IPS DF 6.9 (cell line): ENCODE results near the gene ST8SIA4.

Experiments used
- DNase-seq: peaks from one replicate; pipeline ENCODE4 v3.0.0-alpha.2; 2013; ENCODE audit warnings: low read depth, low spot score
- H3K27ac ChIP-seq: one replicate; pipeline ENCODE4 v1.5.1; 2013; ENCODE audit warnings: low read length, control low read depth
- H3K27me3 ChIP-seq: 2 replicates; pipeline ENCODE4 v1.6.1; 2013; ENCODE audit warnings: mild to moderate bottlenecking, low read length; ENCODE audit not compliant: control insufficient read depth, insufficient read depth
- H3K36me3 ChIP-seq: 2 replicates; pipeline ENCODE4 v1.6.1; 2013; ENCODE audit warnings: low read length; ENCODE audit not compliant: control insufficient read depth, insufficient read depth
- H3K4me1 ChIP-seq: 2 replicates; pipeline ENCODE4 v1.6.1; 2013; ENCODE audit warnings: low read length; ENCODE audit not compliant: control insufficient read depth, insufficient read depth
- H3K4me3 ChIP-seq: 2 replicates; pipeline ENCODE4 v1.5.1; 2013; ENCODE audit warnings: mild to moderate bottlenecking, low read length
- H3K9me3 ChIP-seq: 2 replicates; pipeline ENCODE4 v1.6.1; 2013; ENCODE audit warnings: low read length, inconsistent platforms; ENCODE audit not compliant: control insufficient read depth, insufficient read depth
- WGBS: extraction: QIAGEN DNeasy Blood & Tissue Kit; methylation state at CpG from one replicate; pipeline ENCODE4 v1.1.7; 2013; ENCODE audit warnings: mixed read lengths, missing lambda C conversion rate; ENCODE audit not compliant: insufficient read length, insufficient coverage; 5-methylcytosine and 5-hydroxymethylcytosine counted together

Gene ST8SIA4

DNA sequence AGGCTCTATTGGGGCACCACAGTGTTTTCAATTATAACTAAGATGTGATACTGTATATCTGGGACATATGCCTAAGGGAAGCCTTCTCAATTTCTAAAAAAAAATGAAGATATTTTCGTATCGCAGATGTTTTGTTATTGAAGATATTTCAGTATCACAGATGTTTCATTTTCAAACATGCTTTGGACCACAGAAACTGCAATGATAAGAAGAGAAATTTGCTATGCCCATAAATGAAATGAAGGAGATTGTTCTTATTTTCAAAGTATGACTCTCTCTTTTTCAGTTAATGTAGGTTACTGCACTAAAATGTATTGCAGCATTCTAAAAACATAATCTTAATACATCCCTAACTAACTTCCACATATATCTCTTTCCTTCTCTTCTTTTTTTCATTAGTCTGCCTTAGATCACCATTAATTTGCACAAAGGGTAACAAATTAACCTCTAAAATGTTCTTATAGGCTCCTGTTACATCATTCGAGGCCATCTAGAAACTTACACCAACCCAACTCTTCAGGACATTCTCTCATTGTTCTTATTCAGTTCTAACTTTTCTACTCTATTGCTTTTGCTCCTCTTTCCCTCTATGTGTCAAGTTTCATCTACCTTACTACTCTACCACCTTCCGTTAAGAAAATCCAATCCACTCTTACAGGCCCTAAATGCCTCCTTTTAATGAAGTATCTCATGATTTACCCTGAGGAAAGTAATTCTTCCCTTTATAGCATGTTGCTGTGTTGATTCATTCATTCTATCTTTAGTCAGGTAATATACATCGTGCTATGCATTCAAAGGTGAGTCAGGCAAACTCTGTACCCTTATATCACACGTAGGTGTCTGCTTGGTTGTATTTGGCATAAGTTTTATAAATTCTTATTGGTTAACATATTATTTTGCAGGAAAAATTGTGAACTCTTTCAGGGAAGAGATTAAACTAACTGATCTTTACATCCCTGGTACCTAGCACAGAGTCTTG is 70.5 kb downstream of the ST8SIA4 start:
- Histone ChIP-seq H3K4me3 (no peak overlapping the region), H3K9me3 (no peaks in the 10 kb centered on the region), H3K36me3 (no peaks in the 10 kb centered on the region), H3K4me1 (no peaks in the 10 kb centered on the region), H3K27me3 (no peaks in the 10 kb centered on the region), H3K27ac (no peak overlapping the region)
- no peak for DNase-seq
- 100% methylated on average over 1 of the region's 6 CpGs for WGBS

DNA sequence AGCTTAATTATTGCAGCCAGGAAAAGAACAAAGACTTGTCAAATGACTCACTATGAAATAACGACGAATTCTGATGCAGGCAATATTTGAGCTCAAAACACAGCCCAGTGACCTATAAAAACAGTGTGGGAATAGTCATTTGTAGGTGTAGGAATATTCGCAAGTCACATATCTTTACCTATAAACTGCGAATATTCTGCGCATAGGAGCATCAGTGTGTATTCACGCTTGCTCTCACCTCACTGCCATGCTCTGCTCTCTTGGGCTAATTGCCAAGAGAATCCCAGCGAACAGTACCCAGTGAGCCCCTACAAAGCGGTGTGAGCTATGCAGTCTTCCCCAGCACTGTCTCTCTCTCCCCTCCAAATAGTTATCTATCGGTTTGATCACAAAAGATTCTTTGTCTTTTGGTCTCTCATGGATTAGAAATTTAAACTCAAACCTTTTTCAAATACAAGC is 74.2 kb downstream of the ST8SIA4 start:
- no peaks in the 10 kb centered on the region for H3K9me3 ChIP-seq
- no CpG with 5 or more reads among the region's 9 CpGs for WGBS
- no peak overlapping the region for H3K27ac ChIP-seq
- H3K4me3 ChIP-seq, result no peak overlapping the region
- H3K27me3 ChIP-seq, result no peaks in the 10 kb centered on the region
- no peaks in the 10 kb centered on the region for H3K4me1 ChIP-seq
- H3K36me3 ChIP-seq, result no peaks in the 10 kb centered on the region
- DNase-seq, result no peak

DNA sequence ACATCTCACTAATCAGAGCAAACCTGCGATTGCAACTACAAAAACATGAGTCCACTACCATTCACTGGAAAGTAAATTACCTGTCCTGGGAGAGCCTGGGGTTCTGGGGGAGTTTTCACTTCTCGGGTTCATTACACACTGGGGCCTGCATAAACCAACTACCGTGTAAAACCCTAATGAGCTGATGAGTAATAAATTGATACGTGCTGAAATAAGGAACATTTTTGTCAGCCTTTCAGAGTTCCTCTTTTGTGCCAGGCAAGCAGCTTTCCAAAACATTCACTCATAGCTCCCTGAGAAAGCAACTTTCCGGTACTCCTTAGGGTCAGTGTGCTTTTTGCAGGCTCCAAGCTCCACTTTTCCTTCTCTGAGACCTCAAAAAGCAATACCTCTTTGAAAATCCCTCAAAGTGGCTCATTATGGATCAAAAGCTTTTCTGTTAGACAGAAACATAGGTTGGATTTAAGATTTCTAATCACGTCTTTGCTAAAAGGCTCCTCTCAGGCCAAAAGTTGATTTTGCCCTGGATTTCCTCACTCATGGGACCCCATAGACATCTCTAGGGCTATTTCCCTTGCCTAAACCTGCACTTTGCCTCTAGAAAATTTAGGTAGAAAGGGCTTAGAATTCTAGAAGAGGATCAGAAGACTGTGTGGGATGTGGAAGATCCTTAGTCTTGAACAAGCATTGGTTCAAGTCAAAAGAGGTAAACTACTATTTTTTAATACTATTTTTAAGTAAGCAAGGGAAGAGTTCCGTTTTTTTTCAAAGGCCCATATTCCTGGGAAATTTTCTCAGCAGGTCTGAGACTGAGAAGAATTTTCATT is 74.8 kb downstream of the ST8SIA4 start:
- no peak for DNase-seq
- WGBS, result no CpG with 5 or more reads among the region's 7 CpGs
- H3K9me3 ChIP-seq, result no peaks in the 10 kb centered on the region
- H3K4me3 ChIP-seq, result no peak overlapping the region
- H3K27me3 ChIP-seq, result no peaks in the 10 kb centered on the region
- no peaks in the 10 kb centered on the region for H3K36me3 ChIP-seq
- no peak overlapping the region for H3K27ac ChIP-seq
- H3K4me1 ChIP-seq, result no peaks in the 10 kb centered on the region

DNA sequence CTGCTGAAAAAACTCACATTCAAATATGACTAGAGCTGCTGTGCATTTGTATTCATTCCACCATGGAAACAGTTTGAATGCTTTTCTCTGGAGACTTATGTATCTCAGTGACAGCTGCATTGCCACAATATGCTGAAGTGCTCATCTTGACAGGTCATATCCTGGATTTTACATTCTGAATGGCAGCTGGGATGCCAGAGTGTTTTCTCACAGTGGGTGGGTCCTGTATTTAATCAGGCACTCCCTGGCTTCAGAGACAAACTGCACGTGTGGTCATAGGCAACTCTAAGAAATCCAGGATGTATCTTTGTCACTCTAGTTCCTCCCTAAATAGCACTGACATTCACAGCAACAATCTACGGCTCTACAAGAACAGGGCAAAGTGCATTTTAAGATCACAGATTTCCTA is 75.6 kb downstream of the ST8SIA4 start:
- Histone ChIP-seq H3K4me1 (no peaks in the 10 kb centered on the region), H3K9me3 (no peaks in the 10 kb centered on the region), H3K4me3 (no peak overlapping the region), H3K36me3 (no peaks in the 10 kb centered on the region), H3K27ac (no peak overlapping the region), H3K27me3 (no peaks in the 10 kb centered on the region)
- no peak for DNase-seq
- no CpG with 5 or more reads among the region's 2 CpGs for WGBS

DNA sequence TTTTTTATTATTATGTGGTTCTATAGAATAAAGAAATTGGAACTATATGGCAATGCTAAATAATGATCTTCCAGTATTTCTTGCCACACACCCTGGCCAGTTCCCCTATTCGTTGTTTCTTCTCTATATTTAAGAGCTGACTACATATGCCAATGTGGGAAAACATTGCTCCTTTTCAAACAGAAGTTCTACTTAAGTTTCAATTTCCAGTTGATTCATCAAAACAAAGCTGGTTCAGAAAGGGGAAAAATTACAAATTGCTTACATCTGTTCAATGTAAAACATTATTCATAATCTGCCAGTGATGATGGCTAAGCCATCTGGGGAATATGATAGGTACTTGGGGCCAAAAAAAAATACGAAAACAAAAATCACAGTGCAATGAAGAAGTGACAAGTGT is 76.9 kb downstream of the ST8SIA4 start:
- Histone ChIP-seq H3K9me3 (no peaks in the 10 kb centered on the region), H3K36me3 (no peaks in the 10 kb centered on the region), H3K4me1 (no peaks in the 10 kb centered on the region), H3K27me3 (no peaks in the 10 kb centered on the region), H3K4me3 (no peak overlapping the region), H3K27ac (no peak overlapping the region)
- no peak for DNase-seq
- no CpG with 5 or more reads among the region's 2 CpGs for whole genome bisulfite sequencing

DNA sequence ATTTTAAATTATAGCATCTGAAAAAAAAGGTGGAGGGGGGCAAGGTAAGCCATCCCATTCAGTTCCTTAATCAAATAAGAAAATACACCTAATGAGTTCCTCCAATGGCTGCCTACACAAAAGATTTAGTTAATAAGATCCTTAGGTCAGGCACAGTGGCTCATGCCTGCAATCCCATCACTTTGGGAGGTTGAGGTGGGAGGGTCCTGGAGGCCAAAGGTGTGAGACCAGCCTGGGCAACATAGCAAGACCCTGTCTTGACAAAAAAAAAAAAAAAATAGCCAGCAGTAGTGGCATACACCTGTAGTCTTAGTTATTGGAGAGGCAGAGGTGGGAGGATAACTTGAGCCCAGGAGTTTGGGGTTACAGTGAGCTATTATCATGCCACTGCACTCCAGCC is 78.4 kb downstream of the ST8SIA4 start:
- H3K27ac ChIP-seq, result no peak overlapping the region
- H3K9me3 ChIP-seq, result no peaks in the 10 kb centered on the region
- no peaks in the 10 kb centered on the region for H3K27me3 ChIP-seq
- no peak overlapping the region for H3K4me3 ChIP-seq
- no peak for DNase-seq
- no peaks in the 10 kb centered on the region for H3K4me1 ChIP-seq
- no peaks in the 10 kb centered on the region for H3K36me3 ChIP-seq

DNA sequence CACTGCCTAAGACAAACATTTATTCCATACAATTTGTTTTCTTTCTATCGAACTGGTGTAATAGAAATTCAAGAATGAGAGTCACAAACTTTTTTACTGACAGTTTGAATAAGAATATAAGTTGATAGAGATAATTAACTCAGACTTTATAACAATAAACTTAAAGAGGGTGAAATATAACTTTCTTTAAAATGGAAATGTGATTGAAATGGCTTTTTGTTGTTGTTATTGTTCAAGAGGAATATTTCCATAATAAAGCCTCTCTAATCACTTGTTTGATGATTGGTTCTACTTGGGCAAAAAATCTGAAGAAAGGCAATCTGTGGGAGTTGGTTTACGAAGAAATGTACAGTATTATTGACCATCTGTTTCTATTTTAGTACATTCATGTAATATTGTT is 79.3 kb downstream of the ST8SIA4 start:
- Histone ChIP-seq H3K27me3 (no peaks in the 10 kb centered on the region), H3K9me3 (no peaks in the 10 kb centered on the region), H3K27ac (no peak overlapping the region), H3K4me1 (no peaks in the 10 kb centered on the region), H3K4me3 (no peak overlapping the region), H3K36me3 (no peaks in the 10 kb centered on the region)
- no CpG with 5 or more reads among the region's 2 CpGs for WGBS
- no peak for DNase-seq

DNA sequence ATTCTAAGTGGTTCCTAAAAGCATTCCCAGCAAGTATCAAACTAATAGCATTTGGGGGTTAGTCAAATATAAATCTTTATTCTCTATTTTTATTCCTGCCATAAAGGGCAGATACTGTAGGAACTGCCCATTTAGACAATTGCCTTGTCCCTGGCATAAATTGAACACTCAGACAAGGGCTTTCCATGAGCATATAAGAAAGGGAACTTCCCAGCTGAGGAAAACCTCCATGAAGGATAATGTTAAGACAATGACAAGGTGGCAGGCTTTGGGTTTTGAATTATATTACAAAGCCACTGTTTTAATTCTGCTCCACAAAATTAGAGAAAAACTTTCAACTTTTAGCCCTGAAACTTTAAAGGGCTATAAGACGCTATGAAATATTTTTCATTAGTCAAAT is 81.3 kb downstream of the ST8SIA4 start:
- Histone ChIP-seq H3K27ac (no peak overlapping the region), H3K4me1 (no peaks in the 10 kb centered on the region), H3K27me3 (no peaks in the 10 kb centered on the region), H3K36me3 (no peaks in the 10 kb centered on the region), H3K9me3 (no peaks in the 10 kb centered on the region), H3K4me3 (no peak overlapping the region)
- no CpG with 5 or more reads among the region's 1 CpG for WGBS
- no peak for DNase-seq

DNA sequence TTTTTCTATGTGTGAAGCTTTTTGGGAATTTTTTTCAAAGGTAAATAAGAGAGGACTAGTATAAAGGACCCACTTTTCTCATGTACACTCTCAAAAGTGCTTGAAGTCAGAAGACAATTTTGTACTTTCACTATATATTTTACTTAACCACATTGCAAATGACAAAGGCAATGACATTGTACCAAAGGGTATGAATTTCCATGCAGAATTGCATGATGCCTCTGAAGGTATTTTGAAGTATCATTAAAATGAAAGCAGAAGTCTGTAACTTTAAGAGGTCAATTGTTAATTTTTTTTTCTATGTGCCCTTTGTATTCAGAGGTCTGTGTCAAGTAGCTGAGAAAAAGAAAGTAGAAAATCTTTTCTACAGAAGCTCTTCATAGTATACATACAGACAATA is 84.7 kb downstream of the ST8SIA4 start:
- no peak overlapping the region for H3K4me3 ChIP-seq
- H3K27me3 ChIP-seq, result no peaks in the 10 kb centered on the region

DNA sequence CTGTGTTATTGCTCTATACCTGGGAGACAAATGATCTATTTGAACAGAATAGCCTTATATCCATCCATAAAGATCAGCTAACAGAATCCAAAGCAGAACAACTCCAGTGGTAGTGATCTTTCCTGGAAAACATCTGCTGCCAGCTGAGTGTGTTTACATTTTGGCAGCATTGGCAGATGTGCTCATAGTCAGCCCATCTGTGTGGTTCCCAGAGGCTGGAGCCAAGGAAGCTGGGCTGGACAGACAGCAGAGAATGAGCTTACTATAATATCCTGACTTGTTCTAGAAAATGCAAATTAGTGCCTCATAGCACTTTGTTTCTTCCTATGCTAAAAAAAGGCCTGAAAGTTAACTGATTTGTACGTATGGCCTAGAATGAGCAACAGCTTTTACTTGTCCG is 99.7 kb downstream of the ST8SIA4 start:
- no peak overlapping the region for H3K4me3 ChIP-seq
- no peak for DNase-seq
- no peaks in the 10 kb centered on the region for H3K27me3 ChIP-seq
- H3K27ac ChIP-seq, result no peak overlapping the region
- no CpG with 5 or more reads among the region's 2 CpGs for WGBS
- H3K9me3 ChIP-seq, result no peaks in the 10 kb centered on the region
- H3K4me1 ChIP-seq, result no peaks in the 10 kb centered on the region
- H3K36me3 ChIP-seq, result no peaks in the 10 kb centered on the region

More for the DNA sequence above, 84.7 kb downstream of the ST8SIA4 start:
- DNase-seq, result no peak
- Histone ChIP-seq H3K27ac (no peak overlapping the region), H3K36me3 (no peaks in the 10 kb centered on the region), H3K9me3 (no peaks in the 10 kb centered on the region), H3K4me1 (no peaks in the 10 kb centered on the region)
